Stimulated activated CD8-positive, alpha-beta memory T cell treated with anti-CD3 and anti-CD28 coated beads, Interleukin-7, amount 100 ng/mL, for 4 hours (primary cell): ENCODE results near the gene ANKMY2.
"Not testable (repeated sequence)": the region's sequence is repeated elsewhere in the genome, so short reads cannot be mapped to it uniquely, and the experiment has no call there.

ENCODE experiments used
- DNase-seq, 2 donors: peaks; one replicate each; pipeline ENCODE4 v3.0.0-alpha.2; 2020; ENCODE audit warnings: low read depth in 2 of 2

ANKMY2 gene

DNA sequence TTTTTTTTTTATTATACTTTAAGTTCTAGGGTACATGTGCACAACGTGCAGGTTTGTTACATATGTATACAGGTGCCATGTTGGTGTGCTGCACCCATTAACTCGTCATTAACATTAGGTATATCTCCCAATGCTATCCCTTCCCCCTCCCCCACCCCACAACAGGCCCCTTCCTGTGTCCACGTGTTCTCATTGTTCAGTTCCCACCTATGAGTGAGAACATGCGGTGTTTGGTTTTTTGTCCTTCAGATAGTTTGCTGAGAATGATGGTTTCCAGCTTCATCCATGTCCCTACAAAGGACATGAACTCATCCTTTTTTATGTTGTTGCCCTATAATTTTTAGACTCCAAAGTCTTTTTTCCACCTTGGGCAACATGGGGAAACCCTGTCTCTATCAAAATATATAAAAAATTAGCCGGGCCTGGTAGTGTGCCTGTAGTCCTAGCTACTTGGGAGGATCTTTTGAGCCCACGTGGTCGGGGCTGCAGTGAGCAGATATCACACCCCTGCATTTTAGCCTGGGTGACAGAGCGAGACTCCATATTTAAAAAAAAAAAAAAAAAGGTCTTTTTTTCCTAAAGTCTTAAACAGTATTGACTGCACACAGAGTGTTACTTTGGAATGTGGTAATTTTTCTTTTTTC lies 14.4 kb upstream of the ANKMY2 start:
- DNase-seq: not testable (repeated sequence)

DNA sequence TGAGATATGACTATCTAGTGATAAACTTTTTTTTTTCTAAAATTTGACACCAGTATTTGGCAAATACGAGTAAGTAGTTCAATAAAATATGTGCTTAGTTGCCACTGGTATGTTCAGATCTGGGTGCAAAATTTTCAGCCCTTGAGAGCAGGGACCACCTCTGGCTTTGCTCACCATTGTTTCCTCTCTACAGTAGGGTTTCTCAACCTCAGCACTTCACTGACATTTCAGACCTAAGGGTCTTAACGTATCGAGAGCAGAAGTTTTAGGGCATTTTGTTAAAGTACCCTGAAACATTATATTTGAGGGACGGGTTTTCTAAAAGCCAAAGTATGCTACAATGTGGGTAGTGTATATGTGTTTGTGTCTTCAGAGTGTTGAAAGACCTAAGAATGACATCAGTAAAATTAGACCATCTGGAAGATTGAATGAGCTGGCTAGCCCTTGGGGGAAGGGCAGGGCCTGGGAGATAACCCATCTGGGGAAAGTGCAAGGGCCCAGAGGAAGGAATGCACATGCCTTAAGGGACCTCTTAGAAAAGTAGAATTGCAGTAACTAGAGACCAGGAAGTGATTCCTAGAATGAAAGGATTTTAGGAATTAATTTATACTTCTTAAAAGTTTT lies 12.2 kb upstream of the ANKMY2 start:
- DNase-seq: no peak

DNA sequence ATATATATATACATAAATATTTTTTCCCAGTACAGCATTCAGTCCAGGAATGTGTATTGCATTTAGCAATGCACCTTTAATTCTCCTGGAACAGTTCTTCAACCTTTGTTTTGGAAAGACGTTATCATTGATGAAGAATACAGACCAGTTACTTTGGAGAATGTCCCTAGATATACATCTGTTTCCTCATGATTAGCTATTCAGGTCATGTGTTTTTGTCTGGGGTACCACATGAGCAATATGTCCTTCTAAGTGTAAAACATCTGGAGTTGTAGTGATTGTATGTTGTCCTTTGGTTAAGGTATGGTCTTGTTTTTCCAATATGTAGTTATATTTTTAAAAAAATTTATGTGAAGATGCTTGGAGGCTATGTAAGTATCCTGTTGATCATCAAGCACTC lies 10.6 kb upstream of the ANKMY2 start:
- no peak for DNase-seq

DNA sequence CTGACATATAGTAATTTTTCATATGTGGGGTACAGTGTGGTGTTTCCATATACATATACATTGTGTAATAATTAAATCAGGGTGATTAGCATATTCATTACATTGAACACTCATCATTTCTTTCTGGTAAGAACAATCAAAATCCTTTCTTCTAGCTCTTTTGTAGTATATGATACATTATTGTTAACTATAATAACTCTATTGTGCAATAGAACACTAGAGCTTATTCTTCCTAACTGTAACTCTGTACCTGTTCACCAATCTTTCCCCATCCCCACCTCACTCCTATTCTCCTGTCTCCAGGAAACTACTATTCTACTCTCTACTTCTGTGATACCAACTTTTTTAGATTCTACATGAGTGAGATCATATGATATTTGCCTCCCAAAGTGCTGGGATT lies 9.8 kb upstream of the ANKMY2 start:
- DNase-seq: no peak

DNA sequence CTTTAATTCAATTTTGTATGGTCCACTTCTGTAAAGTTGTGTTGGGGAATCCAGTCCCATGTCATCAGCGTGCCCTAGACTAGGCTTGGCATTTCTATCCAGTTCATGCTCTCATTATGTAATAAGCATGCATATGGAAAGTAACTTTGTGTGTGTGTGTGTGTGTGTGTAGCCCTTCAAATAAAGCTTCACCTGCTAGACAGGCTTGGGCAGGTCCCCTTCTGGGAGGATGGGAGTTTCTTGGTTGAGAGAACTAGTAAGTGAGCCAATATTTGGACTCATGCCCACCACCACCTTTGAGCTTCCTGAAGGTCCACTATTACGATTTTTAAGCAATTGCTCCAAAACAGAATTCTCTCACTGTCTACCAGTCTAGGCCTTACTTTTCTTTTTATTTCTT lies 7.3 kb upstream of the ANKMY2 start:
- no peak for DNase-seq

DNA sequence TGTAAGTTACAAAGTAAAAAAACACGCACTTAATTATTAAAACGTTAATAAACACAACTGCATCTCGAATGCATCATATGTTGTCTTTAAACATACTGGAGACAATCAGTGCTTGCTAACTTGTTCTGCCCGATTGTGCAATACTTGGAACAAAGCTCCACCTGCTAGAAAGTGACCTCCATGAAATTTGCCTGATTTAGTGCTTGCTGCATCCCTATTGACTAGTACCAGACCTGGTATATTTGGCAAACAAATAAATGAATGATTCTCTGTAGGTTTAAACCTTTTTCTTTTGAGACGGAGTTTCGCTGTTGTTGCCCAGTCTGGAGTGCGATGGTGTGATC lies 6.7 kb upstream of the ANKMY2 start:
- DNase-seq: no peak

DNA sequence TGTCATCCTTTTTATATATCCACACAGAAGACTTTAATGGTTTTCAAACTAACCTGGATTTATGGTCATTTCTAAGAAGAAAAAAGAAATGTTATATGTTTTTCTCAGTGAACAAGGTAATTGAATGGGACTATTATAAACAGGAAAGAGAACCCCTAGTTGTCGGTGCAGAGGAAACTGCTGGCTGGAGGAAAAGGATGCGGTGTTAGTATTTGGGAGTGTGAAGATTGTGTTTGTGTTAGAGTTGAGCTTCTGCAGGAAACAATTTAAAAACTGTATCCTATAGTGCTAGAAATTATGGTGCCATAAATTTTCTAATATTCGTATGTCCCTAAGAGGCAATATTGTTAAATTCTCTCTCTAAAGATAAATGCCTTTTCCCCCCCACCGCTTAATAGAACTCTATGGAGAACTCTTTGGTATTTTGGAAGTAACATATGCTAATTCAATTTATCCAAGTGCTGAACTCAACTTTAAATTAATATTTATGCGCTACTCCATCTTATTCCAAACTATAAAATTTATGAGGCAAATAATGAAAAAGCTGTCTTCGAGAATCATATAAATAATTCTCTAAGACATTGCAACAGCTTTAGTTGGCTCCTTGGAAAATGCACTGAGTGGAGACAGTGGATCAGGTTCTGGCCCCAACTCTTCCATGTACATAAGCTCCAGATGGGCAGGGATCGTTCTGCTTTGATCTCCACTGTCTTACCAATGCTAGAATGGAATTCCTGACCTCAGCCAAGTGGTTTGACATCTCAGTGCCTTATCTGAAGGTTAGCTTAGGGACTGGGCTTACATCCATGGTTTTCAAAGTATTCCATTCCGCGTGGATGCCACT lies 6.1 kb upstream of the ANKMY2 start:
- DNase-seq: no peak

DNA sequence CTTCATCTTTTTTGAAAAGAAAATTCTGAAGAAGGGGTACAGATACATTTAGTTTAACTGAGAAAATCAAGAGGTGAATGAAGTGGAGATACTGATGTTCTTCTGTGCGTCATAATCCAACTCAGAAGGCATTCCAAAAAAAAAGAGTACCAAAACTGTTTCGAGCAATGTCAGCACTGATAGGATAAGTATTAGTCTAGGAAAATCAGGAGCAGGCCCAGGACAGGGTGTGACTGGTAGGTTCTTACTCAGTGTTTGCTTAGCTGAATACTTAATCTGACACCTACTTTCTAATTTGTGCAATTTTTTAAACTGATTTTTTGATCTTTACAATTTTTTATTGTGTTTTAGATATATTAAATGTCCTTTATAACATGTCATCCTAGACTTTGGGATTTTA lies 4.7 kb upstream of the ANKMY2 start:
- DNase-seq: no peak

DNA sequence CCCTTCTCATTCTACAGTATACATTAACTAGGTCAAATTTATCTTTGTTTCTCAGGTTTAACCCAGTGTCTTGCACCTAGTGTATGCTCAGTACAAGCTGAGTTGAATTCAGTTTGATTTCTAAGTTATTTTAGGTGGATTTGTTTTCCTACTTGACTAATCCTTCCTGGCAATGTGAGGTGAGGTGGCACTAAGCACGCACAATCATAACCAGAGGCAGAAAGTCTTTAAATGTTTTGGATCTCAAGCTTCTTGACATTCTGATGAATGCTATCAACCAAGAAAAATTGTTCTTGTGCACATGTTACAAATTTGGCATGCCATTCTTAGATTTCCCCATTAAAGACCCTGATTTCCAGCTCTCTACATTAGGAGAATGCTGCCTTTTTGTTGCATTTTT lies 3.6 kb upstream of the ANKMY2 start:
- DNase-seq: no peak

DNA sequence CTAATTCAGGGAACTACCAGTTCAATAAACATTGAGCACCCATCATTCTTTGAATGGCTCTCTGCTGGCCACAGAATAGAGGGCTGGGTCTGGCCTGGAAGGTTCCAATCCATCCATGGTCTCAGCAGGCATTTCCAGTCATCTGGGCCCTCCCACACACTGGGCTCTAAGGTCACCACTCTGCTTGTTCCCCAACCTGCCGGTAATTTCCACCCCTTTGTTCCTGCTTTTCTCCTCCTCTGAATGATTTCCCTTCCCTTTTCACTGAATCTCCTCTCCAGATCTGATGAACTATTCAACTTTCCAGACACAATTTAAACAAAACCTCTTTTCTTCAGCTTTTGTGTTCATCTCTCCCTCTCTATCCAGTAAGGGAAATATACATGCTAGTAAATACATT lies 3.0 kb upstream of the ANKMY2 start:
- DNase-seq: no peak

DNA sequence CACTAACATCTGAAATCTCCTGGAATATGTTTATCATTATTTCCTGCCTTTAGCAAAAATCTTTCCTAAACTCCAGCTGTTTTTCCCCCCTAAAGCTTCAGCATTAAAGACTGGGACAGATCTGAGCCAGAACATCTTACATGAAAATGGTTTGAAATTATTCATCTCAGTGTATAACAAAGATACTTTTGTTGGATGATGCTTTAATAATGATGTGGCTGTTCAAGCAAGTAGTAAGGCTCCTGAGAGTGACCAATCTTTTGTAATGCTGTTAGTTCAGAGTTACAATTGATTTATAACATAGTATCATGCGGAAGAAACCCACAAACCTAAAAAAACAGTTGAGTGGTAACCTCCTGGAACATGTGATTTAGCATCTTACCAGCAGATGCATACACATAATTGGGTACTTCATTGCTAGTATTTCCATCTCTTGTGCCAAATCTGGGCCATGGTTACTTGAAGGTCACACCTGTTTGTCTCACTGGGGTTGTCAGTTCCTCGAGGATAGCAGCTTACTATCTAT lies 1.9 kb upstream of the ANKMY2 start:
- no peak for DNase-seq

DNA sequence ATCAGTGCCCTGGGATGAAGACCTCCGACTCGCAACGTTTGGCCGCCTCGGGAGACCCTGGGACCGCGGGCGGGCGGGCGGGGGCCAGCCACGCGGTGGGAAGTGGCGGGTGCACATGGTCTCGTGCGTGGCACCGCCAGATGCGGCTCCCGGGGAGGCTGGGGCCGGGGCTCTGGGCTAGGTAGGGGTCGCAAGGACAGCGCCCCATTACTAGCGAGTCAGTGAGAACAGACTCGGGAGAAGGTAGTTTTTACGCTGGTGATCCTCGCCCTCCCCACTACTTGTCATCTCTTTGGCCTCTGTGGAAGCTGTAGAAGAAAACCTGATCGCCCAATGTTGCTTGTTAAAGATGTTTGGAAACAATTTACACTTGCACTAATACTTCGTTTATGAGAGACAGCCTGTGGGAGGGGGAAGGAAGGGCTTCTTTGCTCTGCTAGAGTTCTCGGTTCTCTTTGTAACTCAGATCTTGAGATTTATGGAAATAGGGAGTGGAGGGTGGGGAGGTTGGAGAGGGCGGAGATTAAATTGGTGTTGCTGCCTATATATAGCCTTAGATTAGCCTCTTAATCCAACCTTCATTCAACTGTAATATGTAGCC lies 1.0 kb upstream of the ANKMY2 start:
- no peak for DNase-seq

DNA sequence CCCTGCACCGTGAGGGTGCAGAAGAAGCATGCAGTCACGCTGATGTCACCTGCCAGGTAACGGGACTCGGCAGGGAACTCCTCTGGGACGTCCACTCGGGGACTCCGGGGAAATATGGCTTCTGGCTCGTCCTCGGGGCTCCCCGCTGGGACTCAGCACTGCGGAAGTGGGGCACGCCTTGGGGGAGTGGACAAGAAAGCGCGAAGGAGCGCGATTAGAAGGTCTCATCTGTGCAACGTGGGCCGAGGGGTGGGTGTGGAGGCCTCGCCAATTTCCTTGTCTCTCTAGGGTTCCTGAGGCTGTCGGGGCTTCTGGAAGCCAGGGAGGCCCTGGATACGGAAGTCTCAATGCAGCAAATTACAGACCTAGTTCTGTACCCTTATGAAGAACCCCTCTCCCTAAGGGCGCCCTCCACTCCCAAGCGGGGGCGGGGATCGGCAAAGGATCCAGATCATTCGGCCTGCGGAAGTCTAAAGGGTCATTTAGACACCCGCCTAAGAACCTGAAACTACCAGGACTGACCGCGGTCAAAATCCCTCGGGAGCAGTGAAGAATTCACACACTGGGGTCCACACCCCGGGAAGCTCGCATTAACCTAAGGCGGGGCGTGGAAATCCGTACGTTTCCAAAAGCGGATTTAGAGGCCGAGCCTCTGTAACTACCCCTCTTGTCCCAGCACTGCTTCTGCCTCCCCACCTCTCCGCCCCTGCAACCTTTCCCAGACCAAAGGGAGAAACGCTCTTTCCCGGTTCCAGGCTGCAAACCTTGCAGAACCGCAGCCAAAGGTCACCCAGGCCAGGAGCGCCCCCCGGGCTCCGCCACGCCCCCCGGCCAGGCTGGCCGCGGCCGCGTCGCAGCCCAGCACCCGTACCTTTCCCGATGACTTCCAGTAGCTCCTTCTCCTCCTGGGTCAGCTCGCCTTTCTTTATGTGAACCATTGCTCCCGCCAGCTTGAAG lies 640 bp downstream of the ANKMY2 start:
- DNase-seq: peak; percentile 40 to 57

DNA sequence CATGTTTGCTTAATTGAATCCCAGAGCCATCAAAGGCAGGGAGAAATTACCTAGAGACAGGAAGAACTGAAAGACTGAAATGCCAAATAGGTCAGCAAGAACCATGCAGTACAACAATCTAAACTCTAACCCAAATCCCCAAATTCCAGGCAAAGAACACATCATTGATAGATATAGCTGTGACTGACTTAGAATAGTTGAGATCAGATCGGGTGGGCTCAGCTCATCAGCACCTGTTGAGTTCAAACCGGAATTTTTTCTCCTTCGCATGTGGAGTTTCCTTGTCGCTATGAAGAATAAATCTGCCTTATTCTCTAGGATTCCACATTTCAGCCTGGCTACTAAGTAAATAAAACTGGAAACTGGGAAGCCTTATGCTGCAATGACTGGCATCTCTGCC lies 1.4 kb downstream of the ANKMY2 start:
- DNase-seq: no peak

DNA sequence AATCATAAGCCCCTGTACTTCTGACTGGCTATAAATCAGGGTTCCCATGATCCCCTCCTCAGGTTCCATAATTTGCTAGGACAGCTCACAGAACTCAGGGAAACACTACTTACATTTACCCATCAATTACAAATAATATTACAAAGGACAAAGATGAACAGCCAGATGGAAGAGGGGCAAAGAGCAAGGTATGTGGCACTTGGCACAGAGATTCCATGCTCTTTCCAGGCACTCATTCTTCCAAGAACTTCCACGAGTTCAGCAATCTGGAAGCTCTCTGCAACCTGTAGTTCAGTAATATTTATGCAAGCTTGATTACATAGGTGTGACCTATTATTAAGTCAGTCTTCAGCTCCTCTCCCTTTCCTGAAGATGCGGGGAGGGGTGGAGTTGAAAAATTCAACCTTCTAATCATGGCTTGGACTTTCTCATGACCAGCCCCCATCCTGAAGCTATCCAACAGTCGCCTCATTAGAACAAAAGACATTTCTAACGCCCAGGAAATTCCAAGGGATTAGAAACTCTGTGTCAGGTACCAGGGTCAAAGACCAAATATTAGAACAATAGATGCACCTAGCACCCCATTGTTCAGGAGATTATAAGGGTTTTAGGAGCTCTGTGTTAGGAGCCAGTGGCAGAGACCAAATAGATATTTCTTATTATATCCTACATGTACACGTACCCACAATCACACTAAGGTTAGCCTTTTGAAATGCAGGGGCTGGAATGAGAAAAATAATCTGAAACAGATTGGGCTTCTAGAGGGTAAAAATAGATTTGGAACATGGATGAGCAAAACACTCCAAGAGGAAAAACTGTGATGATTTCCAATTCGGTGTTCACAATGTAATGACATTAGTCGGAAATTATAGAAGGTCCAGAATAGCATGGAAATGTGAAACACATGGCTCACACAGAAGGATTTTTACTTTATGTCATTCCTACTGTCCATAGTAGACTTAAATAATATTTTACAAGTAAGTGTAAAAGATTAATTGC lies 7.0 kb downstream of the ANKMY2 start:
- DNase-seq: no peak

DNA sequence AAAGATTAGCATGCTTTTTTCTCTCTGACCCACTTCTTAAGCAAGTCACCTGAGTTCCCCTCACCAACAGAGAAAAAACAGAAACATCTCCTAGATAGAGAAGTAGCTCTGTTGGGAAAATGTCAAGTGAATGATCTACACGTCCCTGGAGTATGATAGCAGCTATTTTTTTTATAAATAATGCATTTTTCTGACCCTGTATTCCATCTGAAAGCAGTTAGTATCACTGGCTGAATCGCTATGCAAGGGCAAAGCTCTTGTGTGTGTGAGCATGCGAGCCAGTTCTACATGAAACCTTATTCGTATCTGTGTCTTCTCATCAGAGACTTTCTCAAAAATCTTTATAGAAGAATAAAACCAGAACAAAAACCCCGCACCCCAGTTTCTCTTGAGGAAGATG lies 8.2 kb downstream of the ANKMY2 start:
- DNase-seq: no peak

DNA sequence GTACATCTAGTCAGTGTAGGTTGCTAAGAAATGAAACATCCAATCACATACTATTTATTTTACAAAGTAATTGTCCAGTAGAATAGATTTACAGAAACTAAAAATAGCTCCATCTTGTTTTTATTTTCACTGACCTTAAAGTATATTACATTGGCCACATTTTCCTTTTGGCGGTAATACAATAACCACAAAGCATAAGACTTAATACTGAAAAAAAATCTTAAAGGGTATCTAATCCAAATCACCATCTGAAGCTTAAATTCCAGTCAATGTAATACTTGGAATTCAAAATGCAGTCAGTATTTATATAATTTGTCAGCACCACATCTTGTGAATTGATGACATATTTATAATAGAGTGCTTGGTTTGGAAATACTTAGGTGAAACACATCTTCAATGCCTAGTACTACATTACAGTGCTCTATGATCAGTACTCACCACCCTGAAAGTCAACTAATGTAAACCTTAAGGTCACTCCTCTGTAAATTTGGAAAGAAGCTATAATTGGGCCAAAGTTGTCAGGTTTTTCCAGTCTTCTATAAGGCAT lies 8.9 kb downstream of the ANKMY2 start:
- DNase-seq: no peak

DNA sequence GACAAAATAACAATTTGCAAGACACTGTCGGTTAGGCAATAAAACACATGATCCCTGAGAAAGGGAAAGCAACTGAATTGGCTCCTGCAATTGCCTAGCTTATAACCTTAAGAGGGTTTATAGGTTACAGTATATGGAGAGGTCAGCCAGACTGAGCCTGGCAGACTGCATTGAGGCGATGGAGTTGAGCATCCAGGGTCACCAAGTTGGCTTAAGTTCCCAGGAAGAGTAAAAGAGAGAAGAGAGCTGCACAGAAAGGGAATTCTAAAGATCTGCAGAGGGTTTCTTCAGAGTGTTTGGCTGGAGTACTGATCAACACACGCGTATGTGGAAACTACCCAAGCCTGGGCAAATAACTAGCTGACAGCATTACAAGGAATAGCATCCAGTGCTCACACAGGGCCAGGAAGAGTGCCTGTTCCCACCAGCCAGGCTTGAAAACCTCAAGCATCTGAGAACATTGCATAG lies 11.2 kb downstream of the ANKMY2 start:
- DNase-seq: no peak

DNA sequence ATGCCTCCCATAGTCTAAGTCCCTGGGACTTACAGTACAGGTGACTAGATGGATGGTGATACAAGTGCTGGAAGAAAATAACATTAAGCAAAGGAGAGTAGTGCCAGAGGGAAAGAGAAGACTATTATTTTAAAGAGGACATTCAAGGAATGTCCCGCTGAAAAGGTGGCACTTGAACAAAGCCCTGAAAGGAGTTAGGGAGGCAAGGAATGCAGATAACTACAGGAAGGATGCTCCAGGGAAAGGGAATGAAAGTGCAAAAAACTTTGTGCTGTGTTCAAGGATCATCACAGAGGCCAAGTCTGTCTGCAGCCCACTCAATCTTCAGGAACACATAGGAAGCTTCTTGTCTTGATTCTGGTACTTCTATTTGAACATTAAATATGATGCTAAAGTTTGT lies 14.9 kb downstream of the ANKMY2 start:
- DNase-seq: no peak

DNA sequence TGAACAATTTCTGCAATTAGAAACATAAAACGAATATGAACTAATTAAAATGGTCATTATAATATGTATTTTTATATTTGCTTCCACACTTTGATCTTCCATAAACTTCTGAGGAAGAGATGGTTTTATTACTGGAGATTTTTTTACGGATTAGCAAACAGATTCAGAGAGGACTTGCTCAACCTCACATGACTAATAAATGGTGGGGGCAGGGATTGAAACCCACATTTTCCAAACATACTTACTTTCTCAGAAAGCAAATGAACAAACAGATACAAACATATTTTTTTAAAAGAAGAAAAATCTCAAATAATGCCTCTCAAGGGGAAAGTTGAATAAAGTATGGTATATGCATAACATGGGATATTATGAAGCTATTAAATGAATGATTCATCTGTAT lies 18.3 kb downstream of the ANKMY2 start:
- DNase-seq: no peak
